ENCODE measurements around the gene ERC2.

The ERC2 gene

DNA sequence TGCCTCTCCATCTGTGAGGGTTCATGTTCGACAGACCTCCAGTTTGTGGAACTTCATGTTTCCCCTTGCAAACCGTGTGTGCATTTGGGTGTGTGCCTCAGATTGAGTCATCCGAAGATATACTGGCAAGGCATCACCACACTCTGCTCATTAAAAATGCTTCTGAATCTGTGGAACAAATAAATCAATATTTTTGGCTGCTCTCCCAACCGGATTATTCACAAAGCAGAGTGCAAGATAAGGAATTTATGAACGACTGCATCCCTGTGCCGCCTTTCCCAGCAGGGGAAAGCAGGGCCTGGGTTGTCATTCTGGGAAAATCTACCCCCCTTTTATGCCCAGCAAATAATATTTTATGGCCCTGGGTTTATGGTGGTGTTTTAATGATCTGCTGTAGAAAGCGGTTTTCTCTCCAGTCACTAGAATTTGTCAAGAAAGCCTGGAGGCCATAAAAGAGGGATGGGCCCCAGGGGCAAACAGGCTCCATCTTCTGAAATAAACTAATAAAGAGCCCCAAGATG lies 976.9 kb downstream of the ERC2 start (continued):
- no peak for TF ChIP-seq ZNF473 (tag by site-specific recombination; IDR thresholded peaks at IDR 0.05)
- no peak for TF ChIP-seq ZNF138 (tag by site-specific recombination; IDR thresholded peaks at IDR 0.05; ENCODE audit: borderline replicate concordance)
- TF ChIP-seq ZNF548 (tag by site-specific recombination; IDR thresholded peaks at IDR 0.05), result no peak
- no peak for TF ChIP-seq TCF7L2 (IDR thresholded peaks at IDR 0.05; ENCODE audit: borderline replicate concordance, low read depth, low read length)
- TF ChIP-seq, protein P1, sequence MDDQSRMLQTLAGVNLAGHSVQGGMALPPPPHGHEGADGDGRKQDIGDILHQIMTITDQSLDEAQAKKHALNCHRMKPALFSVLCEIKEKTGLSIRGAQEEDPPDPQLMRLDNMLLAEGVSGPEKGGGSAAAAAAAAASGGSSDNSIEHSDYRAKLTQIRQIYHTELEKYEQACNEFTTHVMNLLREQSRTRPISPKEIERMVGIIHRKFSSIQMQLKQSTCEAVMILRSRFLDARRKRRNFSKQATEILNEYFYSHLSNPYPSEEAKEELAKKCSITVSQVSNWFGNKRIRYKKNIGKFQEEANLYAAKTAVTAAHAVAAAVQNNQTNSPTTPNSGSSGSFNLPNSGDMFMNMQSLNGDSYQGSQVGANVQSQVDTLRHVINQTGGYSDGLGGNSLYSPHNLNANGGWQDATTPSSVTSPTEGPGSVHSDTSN (CRISPR knock-in tag; IDR thresholded peaks at IDR 0.05), result no peak
- no peak for TF ChIP-seq ZFHX2 (tag by site-specific recombination; conservative IDR thresholded peaks at IDR 0.05)
- TF ChIP-seq GLIS2 (tag by site-specific recombination; IDR thresholded peaks at IDR 0.05), result no peak
- no peak for TF ChIP-seq ZNF624 (tag by site-specific recombination; IDR thresholded peaks at IDR 0.05)
- TF ChIP-seq, protein P2, sequence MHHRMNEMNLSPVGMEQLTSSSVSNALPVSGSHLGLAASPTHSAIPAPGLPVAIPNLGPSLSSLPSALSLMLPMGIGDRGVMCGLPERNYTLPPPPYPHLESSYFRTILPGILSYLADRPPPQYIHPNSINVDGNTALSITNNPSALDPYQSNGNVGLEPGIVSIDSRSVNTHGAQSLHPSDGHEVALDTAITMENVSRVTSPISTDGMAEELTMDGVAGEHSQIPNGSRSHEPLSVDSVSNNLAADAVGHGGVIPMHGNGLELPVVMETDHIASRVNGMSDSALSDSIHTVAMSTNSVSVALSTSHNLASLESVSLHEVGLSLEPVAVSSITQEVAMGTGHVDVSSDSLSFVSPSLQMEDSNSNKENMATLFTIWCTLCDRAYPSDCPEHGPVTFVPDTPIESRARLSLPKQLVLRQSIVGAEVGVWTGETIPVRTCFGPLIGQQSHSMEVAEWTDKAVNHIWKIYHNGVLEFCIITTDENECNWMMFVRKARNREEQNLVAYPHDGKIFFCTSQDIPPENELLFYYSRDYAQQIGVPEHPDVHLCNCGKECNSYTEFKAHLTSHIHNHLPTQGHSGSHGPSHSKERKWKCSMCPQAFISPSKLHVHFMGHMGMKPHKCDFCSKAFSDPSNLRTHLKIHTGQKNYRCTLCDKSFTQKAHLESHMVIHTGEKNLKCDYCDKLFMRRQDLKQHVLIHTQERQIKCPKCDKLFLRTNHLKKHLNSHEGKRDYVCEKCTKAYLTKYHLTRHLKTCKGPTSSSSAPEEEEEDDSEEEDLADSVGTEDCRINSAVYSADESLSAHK (tag by site-specific recombination; IDR thresholded peaks at IDR 0.05), result peak; percentile 69

DNA sequence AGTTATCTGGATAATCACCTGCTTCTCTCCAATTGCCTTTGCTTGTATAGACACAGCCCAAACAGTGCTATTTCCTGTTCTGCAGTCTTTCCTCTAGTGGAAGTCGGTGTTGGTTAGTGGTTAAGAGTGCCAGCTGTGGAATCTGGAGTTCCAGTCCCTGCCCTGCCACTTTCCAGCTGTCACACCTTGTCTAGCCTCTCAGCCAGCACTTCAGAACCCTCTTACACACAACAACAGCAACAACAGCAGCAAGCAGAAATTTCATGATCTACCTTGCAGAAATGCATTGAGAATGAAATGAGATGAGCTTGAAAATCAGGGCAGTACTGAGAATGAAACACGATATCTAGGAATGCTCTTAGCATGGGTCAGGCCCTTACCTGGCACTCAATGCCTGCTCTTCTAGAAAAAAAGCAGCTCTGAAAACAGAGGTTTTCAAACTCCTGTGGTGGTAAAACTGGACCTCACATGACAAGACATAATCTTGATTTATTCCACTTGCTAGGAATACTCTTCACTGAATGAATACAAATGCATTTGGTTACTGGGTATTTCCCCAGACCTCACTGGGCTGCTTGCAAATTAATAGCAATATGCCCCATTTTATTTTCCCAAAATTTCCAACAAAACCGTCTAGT lies 977.9 kb downstream of the ERC2 start:
- Histone ChIP-seq H3K9me3 (ENCODE audit: control insufficient read depth, insufficient read depth, low read depth, low read length) (no peaks in the 10 kb centered on the region), H3K4me1 (ENCODE audit: control insufficient read depth, insufficient read depth, low read length) (peaks cover 21% of the 10 kb centered on the region), H3K27ac (ENCODE audit: extremely low read depth, low read depth, low read length) (peak overlapping the region; percentile 60), H3K4me3 (ENCODE audit: low read depth, low read length) (no peak overlapping the region), H3K36me3 (ENCODE audit: control insufficient read depth in 2 of 2, insufficient read depth in 1 of 2, low read length in 2 of 2) (no peaks in the 10 kb centered on the region)
- ChIA-PET POLR2A (no interaction called here), CTCF (interaction anchor here (0.6 to 1.2 kb wide), 6 partner anchors 13 to 660 kb away, joined by 3 to 4 read pairs (median 3); no protein-coding TSS in a partner anchor)
- TF ChIP-seq IKZF3 (tag by site-specific recombination; IDR thresholded peaks at IDR 0.05) (0 out of 2 replicates have a peak, but pooled peaks have one; percentile 20), ZNF600 (tag by site-specific recombination; IDR thresholded peaks at IDR 0.05) (peak; percentile 41; the same call in 1 of the 2 replicates), KLF1 (tag by site-specific recombination; IDR thresholded peaks at IDR 0.05) (no peak), ZNF623 (tag by site-specific recombination; IDR thresholded peaks at IDR 0.05) (no peak), ZNF48 (tag by site-specific recombination; IDR thresholded peaks at IDR 0.05) (no peak), GLIS1 (tag by site-specific recombination; IDR thresholded peaks at IDR 0.05) (peak; percentile 26), ZNF2 (tag by site-specific recombination; IDR thresholded peaks at IDR 0.05) (no peak), KLF8 (tag by site-specific recombination; IDR thresholded peaks at IDR 0.05) (no peak), ZNF747 (tag by site-specific recombination; IDR thresholded peaks at IDR 0.05) (no peak)
- TF ChIP-seq, protein P3, sequence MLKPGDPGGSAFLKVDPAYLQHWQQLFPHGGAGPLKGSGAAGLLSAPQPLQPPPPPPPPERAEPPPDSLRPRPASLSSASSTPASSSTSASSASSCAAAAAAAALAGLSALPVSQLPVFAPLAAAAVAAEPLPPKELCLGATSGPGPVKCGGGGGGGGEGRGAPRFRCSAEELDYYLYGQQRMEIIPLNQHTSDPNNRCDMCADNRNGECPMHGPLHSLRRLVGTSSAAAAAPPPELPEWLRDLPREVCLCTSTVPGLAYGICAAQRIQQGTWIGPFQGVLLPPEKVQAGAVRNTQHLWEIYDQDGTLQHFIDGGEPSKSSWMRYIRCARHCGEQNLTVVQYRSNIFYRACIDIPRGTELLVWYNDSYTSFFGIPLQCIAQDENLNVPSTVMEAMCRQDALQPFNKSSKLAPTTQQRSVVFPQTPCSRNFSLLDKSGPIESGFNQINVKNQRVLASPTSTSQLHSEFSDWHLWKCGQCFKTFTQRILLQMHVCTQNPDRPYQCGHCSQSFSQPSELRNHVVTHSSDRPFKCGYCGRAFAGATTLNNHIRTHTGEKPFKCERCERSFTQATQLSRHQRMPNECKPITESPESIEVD (tag by site-specific recombination; IDR thresholded peaks at IDR 0.05), result peak; percentile 82

DNA sequence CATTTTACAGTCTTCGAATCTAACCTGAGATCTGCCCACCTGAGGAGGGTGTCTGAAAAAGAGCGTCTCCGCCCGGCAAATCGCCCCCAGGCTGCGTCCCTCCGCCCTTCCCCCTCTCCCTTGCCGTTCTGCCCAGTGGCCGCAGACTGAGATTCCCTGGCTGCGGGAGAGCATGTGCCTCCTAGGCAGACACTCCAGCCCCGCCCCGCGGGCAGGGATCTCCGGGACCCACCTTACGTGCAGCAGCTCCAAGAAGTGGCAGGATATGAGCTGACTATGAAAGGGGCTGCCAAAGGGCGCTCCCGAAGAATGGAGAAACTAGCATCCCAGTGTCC lies 978.5 kb downstream of the ERC2 start:
- Histone ChIP-seq H3K4me3 (ENCODE audit: low read depth, low read length) (no peak overlapping the region), H3K36me3 (ENCODE audit: control insufficient read depth in 2 of 2, insufficient read depth in 1 of 2, low read length in 2 of 2) (no peaks in the 10 kb centered on the region), H3K27ac (ENCODE audit: extremely low read depth, low read depth, low read length) (peak overlapping the region; percentile 60), H3K4me1 (ENCODE audit: control insufficient read depth, insufficient read depth, low read length) (peaks cover 21% of the 10 kb centered on the region), H3K9me3 (ENCODE audit: control insufficient read depth, insufficient read depth, low read depth, low read length) (no peaks in the 10 kb centered on the region)
- CTCF ChIA-PET, result interaction anchor here (0.7 to 1.2 kb wide), 3 partner anchors 232 to 851 kb away, joined by 3 to 4 read pairs (median 3); no protein-coding TSS in a partner anchor
- POLR2A ChIA-PET, result no interaction called here
- TF ChIP-seq, protein P4, sequence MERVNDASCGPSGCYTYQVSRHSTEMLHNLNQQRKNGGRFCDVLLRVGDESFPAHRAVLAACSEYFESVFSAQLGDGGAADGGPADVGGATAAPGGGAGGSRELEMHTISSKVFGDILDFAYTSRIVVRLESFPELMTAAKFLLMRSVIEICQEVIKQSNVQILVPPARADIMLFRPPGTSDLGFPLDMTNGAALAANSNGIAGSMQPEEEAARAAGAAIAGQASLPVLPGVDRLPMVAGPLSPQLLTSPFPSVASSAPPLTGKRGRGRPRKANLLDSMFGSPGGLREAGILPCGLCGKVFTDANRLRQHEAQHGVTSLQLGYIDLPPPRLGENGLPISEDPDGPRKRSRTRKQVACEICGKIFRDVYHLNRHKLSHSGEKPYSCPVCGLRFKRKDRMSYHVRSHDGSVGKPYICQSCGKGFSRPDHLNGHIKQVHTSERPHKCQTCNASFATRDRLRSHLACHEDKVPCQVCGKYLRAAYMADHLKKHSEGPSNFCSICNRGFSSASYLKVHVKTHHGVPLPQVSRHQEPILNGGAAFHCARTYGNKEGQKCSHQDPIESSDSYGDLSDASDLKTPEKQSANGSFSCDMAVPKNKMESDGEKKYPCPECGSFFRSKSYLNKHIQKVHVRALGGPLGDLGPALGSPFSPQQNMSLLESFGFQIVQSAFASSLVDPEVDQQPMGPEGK (tag by site-specific recombination; IDR thresholded peaks at IDR 0.05), result peak; percentile 18; the same call in 1 of the 2 replicates
- TF ChIP-seq, protein P5, sequence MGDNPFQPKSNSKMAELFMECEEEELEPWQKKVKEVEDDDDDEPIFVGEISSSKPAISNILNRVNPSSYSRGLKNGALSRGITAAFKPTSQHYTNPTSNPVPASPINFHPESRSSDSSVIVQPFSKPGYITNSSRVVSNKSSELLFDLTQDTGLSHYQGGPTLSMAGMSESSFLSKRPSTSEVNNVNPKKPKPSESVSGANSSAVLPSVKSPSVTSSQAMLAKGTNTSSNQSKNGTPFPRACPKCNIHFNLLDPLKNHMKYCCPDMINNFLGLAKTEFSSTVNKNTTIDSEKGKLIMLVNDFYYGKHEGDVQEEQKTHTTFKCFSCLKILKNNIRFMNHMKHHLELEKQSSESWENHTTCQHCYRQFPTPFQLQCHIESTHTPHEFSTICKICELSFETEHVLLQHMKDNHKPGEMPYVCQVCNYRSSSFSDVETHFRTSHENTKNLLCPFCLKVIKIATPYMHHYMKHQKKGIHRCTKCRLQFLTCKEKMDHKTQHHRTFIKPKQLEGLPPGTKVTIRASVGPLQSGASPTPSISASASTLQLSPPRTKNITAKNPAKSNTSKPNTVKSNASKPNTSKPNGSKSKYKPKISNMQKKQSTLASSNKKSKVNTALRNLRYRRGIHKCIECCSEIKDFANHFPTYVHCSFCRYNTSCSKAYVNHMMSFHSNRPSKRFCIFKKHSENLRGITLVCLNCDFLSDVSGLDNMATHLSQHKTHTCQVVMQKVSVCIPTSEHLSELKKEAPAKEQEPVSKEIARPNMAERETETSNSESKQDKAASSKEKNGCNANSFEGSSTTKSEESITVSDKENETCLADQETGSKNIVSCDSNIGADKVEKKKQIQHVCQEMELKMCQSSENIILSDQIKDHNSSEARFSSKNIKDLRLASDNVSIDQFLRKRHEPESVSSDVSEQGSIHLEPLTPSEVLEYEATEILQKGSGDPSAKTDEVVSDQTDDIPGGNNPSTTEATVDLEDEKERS (tag by site-specific recombination; IDR thresholded peaks at IDR 0.05), result no peak
- TF ChIP-seq ZBTB8A (tag by site-specific recombination; IDR thresholded peaks at IDR 0.05) (peak; percentile 63), WT1 (tag by site-specific recombination; IDR thresholded peaks at IDR 0.05) (no peak), ZNF433 (tag by site-specific recombination; IDR thresholded peaks at IDR 0.05; ENCODE audit: low read depth) (no peak)

All from HEK293 (cell line).